GM12878 (cell line): ENCODE data around the gene SLC25A33. TPM values are rescaled to one million over a fixed set of nuclear protein-coding genes. Genes with fewer than 3 reads are reported as not detected.

Experiments
- ATF2 ChIP-seq: IDR thresholded peaks from 2 replicates; pipeline ENCODE4 v1.6.1; 2012; ENCODE audit warnings: low read length, inconsistent platforms
- ATF3 ChIP-seq: IDR thresholded peaks from 2 replicates; pipeline ENCODE4 v1.6.1; 2011; ENCODE audit warnings: low read depth, mild to moderate bottlenecking, low read length, moderate library complexity, borderline replicate concordance; ENCODE audit errors: extremely low read depth
- BCL11A ChIP-seq: IDR thresholded peaks from 2 replicates; pipeline ENCODE4 v1.6.1; 2011; ENCODE audit warnings: low read depth, low read length
- BRCA1 ChIP-seq: IDR thresholded peaks from 2 replicates; pipeline ENCODE4 v1.6.1; 2011; ENCODE audit warnings: low read depth, low read length, improper control_type of control experiment
- CEBPB ChIP-seq, 2 experiments: fragments of 150-350 bp in 1 of 2; IDR thresholded peaks; 2 replicates each; pipeline ENCODE4 v1.6.1; 2012 to 2014; ENCODE audit warnings: low read depth in 2 of 2, low read length in 2 of 2, borderline replicate concordance in 1 of 2, inconsistent platforms in 1 of 2
- ETV6 ChIP-seq, 2 experiments: fragments of 450-650 bp in 1 of 2; IDR thresholded peaks in 1 of 2; conservative IDR thresholded peaks in 1 of 2; 2 replicates each; pipeline ENCODE4 v1.6.1; 2014; ENCODE audit warnings: antibody characterized with exemption in 1 of 2, borderline replicate concordance in 1 of 2, low read depth in 1 of 2, mild to moderate bottlenecking in 1 of 2, moderate library complexity in 1 of 2
- GABPA ChIP-seq: IDR thresholded peaks from 2 replicates; pipeline ENCODE4 v1.6.1; 2014; ENCODE audit warnings: antibody characterized with exemption, low read depth, mild to moderate bottlenecking, inconsistent platforms
- HCFC1 ChIP-seq: fragments of 150-350 bp; IDR thresholded peaks from 2 replicates; pipeline ENCODE4 v1.6.1; 2014; ENCODE audit warnings: low read length
- IKZF1 ChIP-seq: fragments of 450-650 bp; conservative IDR thresholded peaks from 2 replicates; pipeline ENCODE4 v1.6.1; 2017; ENCODE audit warnings: antibody characterized with exemption, mild to moderate bottlenecking
- MTA3 ChIP-seq: IDR thresholded peaks from 2 replicates; pipeline ENCODE4 v1.6.1; 2012; ENCODE audit warnings: low read length, inconsistent platforms, borderline replicate concordance
- NR2F1 ChIP-seq: fragments of 450-650 bp; conservative IDR thresholded peaks from 2 replicates; pipeline ENCODE4 v1.6.1; 2017; ENCODE audit warnings: mild to moderate bottlenecking
- POLR2A ChIP-seq: IDR thresholded peaks from 2 replicates; pipeline ENCODE4 v1.6.1; 2011; ENCODE audit warnings: low read depth, mild to moderate bottlenecking, low read length
- POLR2AphosphoS2 ChIP-seq: IDR thresholded peaks from 2 replicates; pipeline ENCODE4 v1.6.1; 2011; ENCODE audit warnings: low read depth, mild to moderate bottlenecking, low read length, improper control_type of control experiment, moderate library complexity
- RBBP5 ChIP-seq: fragments of 200-600 bp; sonication (generic); conservative IDR thresholded peaks from 2 replicates; pipeline ENCODE4 v1.6.1; 2016
- SIN3A ChIP-seq: IDR thresholded peaks from 2 replicates; pipeline ENCODE4 v1.6.1; 2012; ENCODE audit warnings: low read depth, low read length, improper control_type of control experiment
- SMAD1 ChIP-seq: fragments of 450-650 bp; IDR thresholded peaks from 2 replicates; pipeline ENCODE4 v1.6.1; 2018; ENCODE audit warnings: mild to moderate bottlenecking, low read depth; ENCODE audit not compliant: partially characterized antibody
- SP1 ChIP-seq: IDR thresholded peaks from one replicate; pipeline ENCODE4 v1.6.1; 2011; ENCODE audit warnings: low read depth, low read length
- SPI1 ChIP-seq: IDR thresholded peaks from 2 replicates; pipeline ENCODE4 v1.6.1; 2011; ENCODE audit warnings: low read depth, mild to moderate bottlenecking, low read length, moderate library complexity, borderline replicate concordance; ENCODE audit not compliant: insufficient read depth
- SREBF1 ChIP-seq: IDR thresholded peaks from 2 replicates; pipeline ENCODE4 v1.6.1; 2012; ENCODE audit warnings: mild to moderate bottlenecking, low read length
- TAF1 ChIP-seq: IDR thresholded peaks from 2 replicates; pipeline ENCODE4 v1.6.1; 2011; ENCODE audit warnings: mild to moderate bottlenecking, low read depth, low read length, borderline replicate concordance
- TCF7 ChIP-seq: IDR thresholded peaks from 2 replicates; pipeline ENCODE4 v1.6.1; 2014; ENCODE audit warnings: antibody characterized with exemption, borderline replicate concordance
- ZNF274 ChIP-seq: IDR thresholded peaks from one replicate; pipeline ENCODE4 v1.8.0; 2011; ENCODE audit not compliant: insufficient read length, insufficient read depth
- ZNF384 ChIP-seq: IDR thresholded peaks from 2 replicates; pipeline ENCODE4 v1.6.1; 2012; ENCODE audit warnings: low read depth, mild to moderate bottlenecking, low read length, improper control_type of control experiment, borderline replicate concordance
- ZNF622 ChIP-seq: fragments of 450-650 bp; IDR thresholded peaks from 2 replicates; pipeline ENCODE4 v1.6.1; 2017; ENCODE audit warnings: mild to moderate bottlenecking, inconsistent platforms
- polyA plus RNA-seq, 11 experiments: library from polyadenylated mRNA; depleted of rRNA in 4 of 11; unstranded in 6 of 11; stranded (reverse) in 5 of 11; fragments of >200 nt; fragmentation: Nextera tagmentation in 4 of 11; fragmentation: Illumina TruSeq in 1 of 11; extraction: Ambion mirVana in 4 of 11; extraction: Trizol in 1 of 11; gene quantifications; 1 replicate in 1 of 11; 2 replicates in 10 of 11; pipeline versions ENCODE4 v1.2.1 to v1.2.3, GENCODE V29; 2011 to 2016; ENCODE audit warnings: inconsistent platforms in 2 of 11, missing spikeins in 2 of 11, low read depth in 1 of 11
- total RNA-seq, 4 experiments: library from RNA; depleted of rRNA in 3 of 4; stranded (reverse); fragments of >200 nt in 3 of 4; fragmentation: Illumina TruSeq in 1 of 4; extraction: Trizol in 1 of 4; gene quantifications; 2 replicates each; pipeline versions ENCODE4 v1.2.1 to v1.2.3, GENCODE V29; 2013 to 2021
- TF ChIP-seq, protein P1 (sequence below): fragments of 450-650 bp; IDR thresholded peaks from 2 replicates; pipeline ENCODE4 v1.6.1; 2016; ENCODE audit warnings: mild to moderate bottlenecking
- TF ChIP-seq, protein P2 (sequence below): IDR thresholded peaks from 2 replicates; pipeline ENCODE4 v1.6.1; 2012; ENCODE audit warnings: low read depth, low read length, improper control_type of control experiment
- TF ChIP-seq, protein P3 (sequence below): fragments of 150-350 bp; IDR thresholded peaks from 2 replicates; pipeline ENCODE4 v1.6.1; 2014; ENCODE audit warnings: mild to moderate bottlenecking, low read depth, low read length

The SLC25A33 gene
- total and polyA plus RNA-seq, 10 of the 15 experiments (the other 5 are each of a cell fraction or from before 2014, with no cell fraction given), result 1.7 to 11.2 (median 8.4) TPM

DNA sequence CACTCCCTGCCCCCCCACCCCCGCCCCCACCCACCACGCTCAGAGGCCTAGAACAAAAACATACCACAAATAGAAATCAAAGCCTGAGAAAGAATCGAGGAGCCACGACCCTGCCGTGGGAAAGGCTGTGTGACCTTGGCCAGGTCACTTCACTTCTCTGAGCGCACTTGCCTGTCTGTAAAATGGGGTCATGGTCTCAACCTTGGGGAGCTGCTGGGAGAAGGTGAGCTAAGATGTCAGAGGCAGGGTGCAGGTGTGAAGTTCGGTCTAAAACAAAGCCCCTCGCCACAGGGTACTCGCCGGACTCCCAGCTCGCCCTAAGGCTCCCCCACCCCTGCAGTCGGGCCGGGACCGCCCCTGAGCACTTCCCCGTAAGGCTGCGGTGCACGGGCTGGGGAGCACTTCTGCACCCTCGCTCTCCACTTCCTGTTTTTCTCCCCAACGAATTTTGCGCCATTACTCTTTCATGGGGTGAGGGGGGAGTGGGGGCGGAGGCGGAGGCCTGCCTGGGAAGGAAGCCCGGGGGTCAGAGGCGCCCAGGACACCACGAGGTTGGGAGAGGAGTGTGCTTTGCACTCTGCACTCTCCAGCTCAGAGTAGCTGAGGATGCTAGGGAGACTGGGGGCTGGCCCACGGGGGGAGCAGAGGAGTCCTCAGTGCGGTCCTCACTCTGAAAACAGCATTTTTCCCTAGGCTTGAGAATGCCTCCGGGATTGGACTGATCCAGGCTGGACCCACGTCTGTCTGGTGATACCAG, 90.4 kb downstream of the SLC25A33 start (continued):
- TF ChIP-seq ZNF384 (no peak; the same call in 1 of the 2 replicates), NR2F1 (peak; percentile 85), ZNF274 (no peak), SMAD1 (no peak), POLR2A (peak; percentile 76), TAF1 (peak; percentile 65; the same call in 1 of the 2 replicates), HCFC1 (no peak), IKZF1 (peak; percentile 88), SIN3A (no peak), SREBF1 (no peak), GABPA (no peak), ETV6 (conservative IDR thresholded peaks at IDR 0.05 in 1 of 2, IDR thresholded peaks at IDR 0.05 in 1 of 2; ENCODE audit: borderline replicate concordance in 1 of 2, low read depth in 1 of 2) (no peak; a peak in 1 of 4 replicates), POLR2AphosphoS2 (peak; percentile 67; the same call in 1 of the 2 replicates), BCL11A (peak; percentile 69; the same call in 1 of the 2 replicates), ATF3 (no peak), TCF7 (no peak), BRCA1 (no peak), MTA3 (no peak), SP1 (peak; percentile 38), RBBP5 (no peak), CEBPB (IDR thresholded peaks at IDR 0.05; ENCODE audit: borderline replicate concordance in 1 of 2, low read depth in 2 of 2, low read length in 2 of 2) (no peak), ATF2 (no peak), ZNF622 (no peak), SPI1 (peak; percentile 99)
- TF ChIP-seq, protein P1, sequence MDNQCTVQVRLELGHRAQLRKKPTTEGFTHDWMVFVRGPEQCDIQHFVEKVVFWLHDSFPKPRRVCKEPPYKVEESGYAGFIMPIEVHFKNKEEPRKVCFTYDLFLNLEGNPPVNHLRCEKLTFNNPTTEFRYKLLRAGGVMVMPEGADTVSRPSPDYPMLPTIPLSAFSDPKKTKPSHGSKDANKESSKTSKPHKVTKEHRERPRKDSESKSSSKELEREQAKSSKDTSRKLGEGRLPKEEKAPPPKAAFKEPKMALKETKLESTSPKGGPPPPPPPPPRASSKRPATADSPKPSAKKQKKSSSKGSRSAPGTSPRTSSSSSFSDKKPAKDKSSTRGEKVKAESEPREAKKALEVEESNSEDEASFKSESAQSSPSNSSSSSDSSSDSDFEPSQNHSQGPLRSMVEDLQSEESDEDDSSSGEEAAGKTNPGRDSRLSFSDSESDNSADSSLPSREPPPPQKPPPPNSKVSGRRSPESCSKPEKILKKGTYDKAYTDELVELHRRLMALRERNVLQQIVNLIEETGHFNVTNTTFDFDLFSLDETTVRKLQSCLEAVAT, result peak; percentile 75
- TF ChIP-seq, protein P2, sequence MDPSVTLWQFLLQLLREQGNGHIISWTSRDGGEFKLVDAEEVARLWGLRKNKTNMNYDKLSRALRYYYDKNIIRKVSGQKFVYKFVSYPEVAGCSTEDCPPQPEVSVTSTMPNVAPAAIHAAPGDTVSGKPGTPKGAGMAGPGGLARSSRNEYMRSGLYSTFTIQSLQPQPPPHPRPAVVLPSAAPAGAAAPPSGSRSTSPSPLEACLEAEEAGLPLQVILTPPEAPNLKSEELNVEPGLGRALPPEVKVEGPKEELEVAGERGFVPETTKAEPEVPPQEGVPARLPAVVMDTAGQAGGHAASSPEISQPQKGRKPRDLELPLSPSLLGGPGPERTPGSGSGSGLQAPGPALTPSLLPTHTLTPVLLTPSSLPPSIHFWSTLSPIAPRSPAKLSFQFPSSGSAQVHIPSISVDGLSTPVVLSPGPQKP, result peak; percentile 50
- TF ChIP-seq, protein P3, sequence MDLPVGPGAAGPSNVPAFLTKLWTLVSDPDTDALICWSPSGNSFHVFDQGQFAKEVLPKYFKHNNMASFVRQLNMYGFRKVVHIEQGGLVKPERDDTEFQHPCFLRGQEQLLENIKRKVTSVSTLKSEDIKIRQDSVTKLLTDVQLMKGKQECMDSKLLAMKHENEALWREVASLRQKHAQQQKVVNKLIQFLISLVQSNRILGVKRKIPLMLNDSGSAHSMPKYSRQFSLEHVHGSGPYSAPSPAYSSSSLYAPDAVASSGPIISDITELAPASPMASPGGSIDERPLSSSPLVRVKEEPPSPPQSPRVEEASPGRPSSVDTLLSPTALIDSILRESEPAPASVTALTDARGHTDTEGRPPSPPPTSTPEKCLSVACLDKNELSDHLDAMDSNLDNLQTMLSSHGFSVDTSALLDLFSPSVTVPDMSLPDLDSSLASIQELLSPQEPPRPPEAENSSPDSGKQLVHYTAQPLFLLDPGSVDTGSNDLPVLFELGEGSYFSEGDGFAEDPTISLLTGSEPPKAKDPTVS, result no peak
